ENCODE measurements around the gene SH3PXD2A.
"Not testable (repeated sequence)": the region's sequence is repeated elsewhere in the genome, so short reads cannot be mapped to it uniquely, and the experiment has no call there.

Gene SH3PXD2A

DNA sequence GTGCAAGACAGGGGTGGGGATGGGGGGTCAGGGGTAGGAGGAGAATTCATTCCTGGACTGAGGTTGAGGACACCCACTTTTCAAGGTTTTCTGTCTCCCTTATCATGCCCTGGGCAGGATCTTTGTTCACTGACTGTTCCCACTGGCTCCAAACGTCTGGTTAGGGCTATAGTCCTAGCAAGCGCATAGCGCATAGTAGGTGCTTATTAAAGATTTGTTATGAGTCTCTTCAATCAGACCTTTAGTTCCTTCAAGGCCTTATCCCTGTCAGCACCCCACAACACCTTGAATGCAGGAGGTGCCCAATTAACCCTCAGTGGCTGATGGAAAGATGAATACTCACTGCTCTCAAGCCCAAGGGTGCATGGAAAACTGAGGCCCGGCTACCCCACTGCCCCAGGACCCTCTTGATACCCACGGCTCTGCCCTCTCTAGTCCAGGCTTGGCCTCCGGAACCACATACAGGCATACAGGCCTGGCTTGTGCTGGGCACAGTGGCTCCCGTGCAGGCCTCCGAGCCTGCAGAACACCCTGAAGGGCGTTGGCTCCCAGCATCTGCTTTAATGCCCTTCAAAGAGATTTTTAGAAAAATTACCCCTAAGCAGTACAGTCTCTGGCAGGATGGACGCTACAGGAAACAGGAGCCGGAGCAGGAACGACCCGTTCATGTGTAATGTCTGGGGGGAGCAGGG lies 177.7 kb downstream of the SH3PXD2A start:
- DNase-seq = no peak

DNA sequence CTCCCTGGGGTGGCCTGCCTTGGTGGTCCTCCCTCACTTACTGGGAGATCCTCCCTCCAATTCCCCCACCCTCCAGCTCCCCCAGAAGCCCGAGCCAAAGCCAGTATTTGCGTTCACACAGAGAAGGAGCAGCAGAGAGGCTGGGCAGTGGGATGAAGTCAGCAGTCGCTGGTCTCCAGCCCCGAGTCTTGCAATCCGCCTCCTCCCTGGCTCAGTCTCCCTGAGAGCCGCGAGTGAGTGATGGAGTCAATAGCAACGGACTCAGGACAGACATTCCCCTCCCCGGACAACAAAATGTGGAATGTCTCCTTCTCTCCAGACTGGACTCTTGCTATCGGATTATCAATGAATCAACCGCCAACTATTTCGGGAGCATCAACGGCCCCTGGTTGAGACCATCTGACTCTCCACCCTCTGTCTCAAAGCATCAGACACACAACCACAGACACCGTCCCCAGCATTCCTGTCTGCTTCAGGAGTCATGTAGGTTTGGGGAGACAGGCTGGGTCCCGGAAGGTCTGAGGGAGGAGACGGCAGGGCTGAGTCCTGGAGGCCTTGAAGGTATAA lies 178.4 kb downstream of the SH3PXD2A start:
- DNase-seq = no peak

DNA sequence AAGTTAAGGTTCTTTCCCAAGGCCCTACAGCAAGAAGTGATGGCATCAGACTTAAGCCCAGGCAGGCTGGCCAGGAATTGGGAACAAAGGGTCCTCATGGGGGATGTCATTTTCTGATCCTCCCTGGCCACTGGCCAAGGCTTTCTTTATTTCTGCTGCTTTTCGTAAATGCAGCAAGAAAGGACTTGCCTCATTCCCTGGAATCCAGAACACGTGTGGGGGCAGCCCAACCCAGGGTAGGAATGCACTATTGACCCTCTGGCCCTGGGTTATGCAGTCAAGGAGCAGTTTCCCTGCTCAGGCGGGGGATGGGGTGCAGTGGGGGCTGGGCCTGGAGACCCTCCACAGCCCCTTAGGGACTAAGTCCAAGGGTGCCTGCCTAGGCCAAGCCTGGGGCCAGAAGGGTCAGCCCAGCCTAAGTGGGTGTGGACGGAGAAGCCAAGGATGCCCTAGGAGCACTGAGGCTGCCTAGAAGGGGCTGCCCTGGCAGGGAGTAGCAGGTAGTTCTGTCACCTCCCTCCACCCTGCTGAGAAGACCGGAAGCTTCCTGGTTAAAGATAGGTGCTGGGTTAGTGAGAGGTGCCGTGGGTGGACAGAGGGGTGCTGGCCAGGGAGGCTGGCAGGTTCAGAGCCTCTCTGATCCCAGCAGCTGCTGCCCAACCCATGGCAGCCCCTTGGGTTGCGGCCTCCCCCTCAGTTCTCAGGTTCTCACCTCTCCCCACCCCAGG lies 179.2 kb downstream of the SH3PXD2A start:
- DNase-seq = no peak

DNA sequence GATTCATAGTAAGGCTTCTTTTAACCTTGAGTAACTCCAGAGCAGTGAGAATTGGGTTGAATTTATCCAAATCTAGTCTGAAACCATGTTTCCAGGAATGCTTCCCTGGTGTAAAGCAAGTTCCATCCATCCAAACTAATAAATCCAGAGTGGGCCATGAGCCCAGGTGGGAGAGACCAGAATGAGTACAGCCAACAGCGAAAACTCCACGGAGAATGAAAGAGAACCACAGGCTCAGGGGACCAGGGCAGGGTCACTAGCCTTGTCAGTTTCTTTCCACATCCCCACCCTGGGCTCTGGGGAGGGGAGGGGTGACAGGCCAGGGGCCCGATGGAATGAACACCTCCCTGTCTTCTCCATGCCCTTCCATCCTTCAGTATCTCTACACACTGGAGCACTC lies 181.8 kb downstream of the SH3PXD2A start:
- DNase-seq = no peak

DNA sequence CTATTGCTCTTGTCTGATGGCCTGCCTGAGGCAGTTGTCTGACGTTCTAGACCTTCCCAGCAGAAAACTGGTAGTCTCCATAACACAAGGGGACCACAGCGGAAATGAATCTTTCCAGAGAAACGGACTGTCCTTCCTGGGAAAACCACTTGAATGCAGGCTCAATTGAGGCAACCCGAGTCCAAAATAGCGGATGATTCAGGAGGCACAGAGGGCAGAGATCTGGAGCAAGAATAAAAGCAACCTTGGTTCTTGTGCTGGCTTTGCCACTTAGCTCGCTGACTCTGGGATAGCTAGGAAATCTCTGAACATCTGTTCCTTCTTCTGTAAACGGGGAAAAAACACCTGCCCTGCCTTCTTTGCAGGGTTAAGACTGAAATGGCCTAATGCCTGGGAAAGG lies 183.0 kb downstream of the SH3PXD2A start:
- no peak for DNase-seq

DNA sequence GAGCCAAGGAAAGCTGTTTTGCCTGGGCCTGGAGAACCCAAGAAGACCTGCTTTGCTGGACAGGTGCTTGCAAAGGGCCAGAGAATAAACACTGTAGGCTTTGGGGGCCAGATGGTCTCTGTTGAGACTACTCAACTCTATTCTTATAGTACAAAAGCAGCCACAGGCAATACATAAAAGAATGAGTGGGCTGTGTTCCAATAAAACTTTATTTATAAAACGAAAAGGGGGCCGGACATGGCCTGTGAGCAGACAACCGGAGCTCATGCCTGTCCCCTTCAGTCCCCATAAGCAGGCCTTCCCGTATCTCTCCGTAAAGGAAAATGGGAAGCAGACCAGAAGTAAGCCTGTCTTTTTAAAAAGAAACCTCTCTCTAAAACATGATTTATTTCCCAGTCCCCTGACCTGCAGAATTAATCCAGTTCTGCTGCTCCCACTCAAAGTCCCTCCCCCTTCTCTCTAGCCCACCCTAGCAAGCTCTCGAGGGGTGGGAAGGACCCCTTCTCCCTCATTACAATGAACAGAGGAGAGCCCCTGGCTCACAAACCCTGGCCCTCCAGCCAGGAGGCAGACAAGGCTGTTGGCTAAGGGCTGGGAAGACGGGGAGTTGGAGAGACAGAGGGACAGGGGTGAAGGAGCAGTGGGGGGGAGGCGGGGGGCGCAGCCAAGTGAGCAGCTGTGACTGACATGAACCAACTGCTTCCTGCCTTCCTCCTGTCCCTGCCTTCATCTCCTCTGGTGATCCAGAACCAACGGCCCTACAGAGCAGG lies 184.1 kb downstream of the SH3PXD2A start:
- no peak for DNase-seq

DNA sequence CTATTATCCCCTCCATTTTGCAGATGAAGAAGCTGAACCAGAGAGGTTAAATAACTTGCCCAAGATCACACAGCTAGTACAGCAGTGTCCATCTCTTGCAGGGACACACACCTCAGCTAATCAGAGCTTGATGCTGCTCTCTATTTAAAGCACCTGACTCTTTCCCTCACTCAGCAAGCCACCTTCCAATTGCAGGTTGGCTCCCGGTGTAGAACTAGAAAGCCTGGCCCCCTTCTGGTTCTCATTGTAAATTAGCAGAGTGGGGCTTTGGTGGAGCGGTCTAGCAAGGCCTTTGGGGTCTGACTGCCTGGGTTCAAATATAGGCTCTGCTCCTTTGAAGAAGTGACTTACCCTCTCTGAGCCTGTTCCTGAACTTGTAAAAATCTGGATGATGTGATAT lies 185.4 kb downstream of the SH3PXD2A start:
- no peak for DNase-seq

DNA sequence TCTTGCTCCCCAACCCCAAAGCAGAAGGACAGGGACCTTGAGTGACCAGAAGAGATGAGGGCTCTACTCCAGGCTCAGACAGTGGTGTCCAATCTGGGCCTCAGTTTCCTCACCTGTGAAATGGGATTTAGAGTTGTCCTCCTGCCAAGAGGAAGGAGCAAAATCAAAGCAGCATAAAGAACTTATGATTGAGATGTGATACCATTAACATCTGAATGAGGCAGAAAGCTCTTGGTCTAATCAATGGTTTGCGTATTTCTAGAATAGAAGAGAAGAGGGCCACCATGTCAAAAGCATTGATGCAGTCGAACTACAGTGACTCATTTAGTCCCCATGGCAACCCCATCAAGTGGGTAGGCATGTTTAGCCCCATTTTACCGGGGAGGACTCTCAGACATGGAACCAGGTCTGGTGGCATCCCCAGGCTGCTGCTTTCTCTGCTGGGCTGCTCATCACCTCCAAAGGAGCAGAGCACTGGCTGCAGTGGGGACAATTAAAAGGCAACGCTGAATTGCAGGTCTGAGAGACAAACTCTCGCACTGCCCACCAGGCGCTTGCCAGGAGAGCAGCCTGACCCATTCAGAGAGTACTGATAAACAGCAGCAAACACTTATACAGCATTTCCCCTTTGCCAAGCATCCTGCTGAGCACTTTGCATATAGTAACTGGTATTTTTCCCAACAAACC lies 186.0 kb downstream of the SH3PXD2A start:
- no peak for DNase-seq

DNA sequence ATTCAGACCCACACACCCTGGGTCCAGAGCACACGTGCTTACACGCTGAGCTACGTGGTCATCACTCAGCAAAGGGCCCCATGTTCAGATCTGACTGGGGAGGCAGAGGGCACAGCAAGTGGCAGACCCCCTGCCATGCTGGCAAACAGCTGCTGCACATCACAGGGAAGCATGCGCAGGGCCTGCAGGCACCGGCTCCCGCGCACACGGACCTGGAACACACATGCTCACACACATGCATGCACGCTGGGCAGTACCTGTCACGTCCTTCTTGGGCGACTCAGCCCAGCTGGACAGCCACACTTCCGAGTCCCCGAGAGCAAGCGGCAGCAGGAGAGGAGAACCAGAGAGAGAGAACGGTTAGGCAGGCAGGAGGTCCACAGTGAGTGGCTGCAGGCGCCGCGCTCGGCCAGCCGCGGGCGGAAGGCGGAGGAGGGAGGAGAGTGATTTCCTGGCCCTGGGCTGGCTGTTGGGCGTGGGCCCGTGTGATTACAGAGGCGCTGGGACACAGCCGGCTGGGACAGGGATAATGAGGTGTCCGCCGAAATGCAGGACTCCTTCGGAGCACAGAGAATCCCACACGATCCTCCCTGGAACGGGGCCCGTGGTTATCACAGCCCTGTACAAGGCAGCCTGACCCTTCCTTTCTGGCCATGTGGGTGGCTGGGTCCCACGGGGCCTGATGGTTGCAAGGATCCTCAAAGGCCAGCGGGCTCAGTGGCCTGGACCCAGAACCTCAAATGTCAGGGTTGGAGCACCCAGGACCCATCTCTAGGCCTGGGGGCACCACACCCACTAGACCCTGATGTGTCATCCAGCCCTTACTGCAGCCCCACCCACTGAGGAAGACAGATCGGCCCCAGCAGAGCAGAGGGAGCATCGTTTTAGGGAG lies 186.8 kb downstream of the SH3PXD2A start:
- no peak for DNase-seq

DNA sequence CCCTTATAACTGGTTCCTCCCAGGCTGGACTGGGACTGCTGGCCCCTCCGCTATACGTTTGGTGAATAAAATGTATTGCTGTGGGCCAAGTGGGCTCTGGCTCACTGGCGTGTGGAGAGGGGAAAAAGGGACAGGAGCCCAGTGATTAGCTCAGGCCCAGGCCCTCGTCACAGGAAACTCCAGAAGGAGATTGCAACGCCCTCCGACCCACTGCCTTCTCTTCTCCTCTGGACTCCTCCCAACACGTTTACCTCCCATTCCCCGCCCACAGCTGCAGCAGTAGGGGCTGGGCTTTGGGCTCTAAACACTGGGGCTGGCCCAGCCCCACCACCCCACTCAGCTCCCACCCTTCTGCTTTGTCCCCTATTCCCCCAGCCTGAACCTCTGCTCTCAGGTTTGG lies 188.0 kb downstream of the SH3PXD2A start:
- no peak for DNase-seq

DNA sequence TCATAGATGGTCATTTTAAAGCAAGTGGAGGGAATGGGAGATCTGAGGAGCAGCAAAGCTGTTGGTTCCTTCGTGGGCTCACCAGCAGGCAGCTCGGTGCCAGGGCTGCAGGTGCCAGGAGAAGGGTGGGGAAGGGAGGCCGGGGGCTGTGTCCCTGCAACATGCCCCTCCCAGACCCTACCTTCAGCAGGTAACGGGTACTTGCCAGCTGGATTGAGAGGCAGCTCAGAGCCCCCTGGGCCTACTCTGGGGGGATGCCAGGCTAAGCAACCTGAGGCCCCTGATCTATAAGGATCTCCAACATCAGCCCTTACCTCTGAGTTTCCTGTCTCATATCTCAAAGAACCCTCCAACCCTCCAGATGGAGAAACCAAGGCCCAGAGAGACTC lies 188.6 kb downstream of the SH3PXD2A start:
- DNase-seq = no peak

DNA sequence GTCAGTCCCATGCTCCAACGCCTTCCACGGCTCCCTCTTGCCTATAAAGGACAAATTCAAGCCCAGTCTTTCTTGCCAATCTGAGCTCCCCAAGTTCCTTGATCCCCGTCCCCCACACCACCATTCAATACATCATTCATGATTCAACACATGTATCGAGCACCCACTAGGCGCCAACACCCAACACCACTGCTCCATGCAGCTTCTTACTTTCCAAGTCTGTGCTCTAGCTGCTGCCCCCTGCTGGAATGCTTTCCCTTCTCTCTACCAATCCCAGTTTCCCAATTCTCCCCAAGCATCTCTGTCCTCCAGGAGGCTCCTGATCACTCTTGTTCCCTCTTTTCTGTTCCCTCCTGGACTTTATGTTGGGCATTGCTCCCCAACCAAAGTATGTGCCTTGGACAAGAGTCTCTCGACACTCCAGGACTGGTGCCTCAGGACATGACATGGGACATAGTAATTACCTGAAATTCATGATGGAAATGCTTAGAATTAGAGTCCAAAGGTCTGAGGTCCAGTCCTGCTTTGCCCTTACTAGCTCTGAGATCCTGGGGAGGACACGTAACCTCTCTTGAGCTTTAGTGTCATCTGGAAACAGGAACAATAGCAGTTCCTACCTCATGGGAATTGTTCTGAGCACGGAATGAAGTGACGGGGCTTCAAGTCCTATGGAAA lies 189.2 kb downstream of the SH3PXD2A start:
- DNase-seq = no peak

DNA sequence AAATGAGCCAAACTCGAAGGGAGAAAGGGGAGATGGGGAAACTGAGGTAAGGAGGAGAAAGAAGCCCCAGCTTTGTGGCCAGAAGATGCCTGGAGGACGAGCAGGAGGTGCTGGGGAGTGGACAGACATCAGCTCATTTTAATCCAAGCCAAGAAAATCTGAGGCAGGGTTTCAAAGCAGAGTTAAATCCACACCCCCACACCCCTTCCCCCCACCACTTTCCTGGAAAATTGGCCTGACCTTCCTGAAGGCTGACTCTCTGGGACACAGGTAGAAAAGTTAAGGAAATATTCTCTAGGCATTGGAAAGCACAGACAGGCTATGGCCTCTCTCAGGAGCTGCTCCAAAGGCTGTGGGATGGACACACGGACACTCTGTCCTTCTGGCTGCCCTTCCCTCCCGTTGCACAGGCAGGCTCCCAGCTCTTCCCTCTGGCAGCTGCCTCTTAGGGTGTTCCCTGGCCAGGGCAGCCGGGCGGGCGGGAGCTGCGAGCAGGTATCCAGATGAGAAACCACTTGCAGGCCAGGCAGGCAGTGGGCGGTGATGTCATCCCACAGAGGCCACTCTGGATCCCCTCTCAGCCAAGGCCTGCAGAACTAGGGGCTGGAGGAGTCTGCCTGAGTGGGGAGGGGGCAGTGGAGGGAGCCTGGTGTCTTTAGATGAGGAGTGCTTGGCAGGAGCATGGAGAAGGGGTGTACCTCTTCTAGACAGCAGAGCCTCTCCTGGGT lies 190.1 kb downstream of the SH3PXD2A start:
- no peak for DNase-seq

DNA sequence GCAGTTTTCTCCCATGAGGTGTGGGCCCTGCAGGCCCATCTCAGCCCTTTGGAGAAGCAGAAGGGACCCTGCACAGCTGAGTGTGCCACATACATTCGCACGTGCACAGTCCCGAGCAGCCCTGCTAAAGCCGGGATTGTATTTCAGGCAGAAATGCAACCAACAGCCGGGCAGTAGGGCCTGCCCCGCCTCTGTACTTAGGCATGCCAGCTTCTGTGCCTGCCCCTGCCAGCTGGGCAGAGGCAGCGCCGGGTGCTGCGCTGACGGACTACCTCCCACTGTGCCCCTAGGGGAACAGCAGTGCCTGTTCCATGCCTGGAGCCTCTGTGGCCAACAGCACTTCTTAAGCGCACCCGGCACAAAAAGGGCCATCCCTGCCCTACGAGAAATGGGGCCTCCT lies 191.6 kb downstream of the SH3PXD2A start:
- DNase-seq = no peak

DNA sequence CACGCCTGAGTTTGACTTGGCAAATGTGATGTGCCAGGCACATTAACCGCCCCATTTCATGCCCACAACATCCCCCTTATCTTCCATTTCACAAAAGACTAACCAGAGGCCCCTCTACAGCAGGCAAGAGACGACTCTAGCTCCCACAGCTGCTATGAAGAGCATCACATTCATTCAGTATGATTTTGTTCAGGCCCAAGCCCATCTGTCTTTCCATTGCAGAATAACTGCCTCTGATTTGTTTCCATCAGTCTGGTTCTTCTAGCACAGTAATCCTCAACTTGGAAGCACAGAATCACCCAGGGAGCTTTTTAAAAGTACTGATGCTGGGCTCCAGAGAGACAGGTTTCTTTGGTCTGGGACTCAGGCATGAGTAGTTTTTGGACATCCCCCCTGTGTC lies 192.1 kb downstream of the SH3PXD2A start:
- no peak for DNase-seq

DNA sequence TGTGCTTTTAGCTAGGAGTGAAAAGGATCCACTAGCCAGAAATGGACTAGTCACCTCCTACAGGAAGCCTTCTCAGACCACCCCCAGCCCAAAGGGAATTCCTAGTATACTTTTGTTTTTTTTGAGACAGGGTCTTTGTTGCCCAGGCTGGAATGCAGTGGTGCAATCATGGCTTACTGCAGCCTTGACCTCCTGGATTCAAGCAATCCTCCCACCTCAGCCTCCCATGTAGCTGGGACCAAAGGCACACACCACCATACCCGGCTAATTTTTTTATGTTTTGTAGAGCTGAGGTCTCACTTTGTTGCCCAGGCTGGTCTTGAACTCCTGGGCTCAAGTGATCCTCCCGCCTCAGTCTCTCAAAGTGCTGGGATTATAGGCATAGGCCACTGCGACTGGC lies 192.7 kb downstream of the SH3PXD2A start:
- DNase-seq = not testable (repeated sequence)

DNA sequence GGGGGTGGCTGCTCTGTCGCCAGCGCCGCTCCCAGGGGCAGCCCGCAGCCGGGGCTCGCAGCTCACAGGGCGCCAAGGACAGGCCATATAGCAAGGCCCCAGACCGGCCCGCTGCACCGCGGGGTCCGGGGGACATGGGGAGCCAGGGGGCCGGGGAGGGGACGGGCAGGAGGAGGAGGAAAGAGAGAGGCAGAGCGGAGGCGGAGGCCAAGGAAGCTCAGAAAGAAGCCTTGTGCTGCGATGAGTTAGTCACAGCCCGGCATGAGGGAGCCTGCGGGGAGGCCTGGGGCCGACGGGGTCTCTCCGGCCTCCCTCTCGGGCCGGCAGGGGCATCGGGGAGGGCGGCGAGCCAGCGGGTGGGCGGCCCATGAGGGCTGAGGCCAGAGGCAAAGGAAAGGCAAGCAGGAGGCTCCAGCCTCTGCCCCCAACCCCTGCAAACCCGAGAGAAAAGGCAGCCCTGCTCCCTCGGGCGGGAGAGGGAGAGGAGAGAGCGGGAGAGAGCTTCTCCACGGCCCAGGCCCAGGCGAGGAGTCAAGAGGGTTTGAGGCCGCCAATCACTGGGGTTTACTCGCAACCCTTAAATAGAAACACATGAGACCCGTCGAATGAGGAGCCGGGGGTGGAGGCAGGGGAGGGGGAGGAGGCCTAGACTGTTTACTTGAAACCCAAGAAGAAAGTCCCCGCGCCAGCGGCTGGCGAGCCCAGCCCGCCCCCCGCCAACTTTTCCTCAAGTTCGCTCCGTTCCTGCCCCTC lies 194.0 kb downstream of the SH3PXD2A start:
- DNase-seq = no peak

DNA sequence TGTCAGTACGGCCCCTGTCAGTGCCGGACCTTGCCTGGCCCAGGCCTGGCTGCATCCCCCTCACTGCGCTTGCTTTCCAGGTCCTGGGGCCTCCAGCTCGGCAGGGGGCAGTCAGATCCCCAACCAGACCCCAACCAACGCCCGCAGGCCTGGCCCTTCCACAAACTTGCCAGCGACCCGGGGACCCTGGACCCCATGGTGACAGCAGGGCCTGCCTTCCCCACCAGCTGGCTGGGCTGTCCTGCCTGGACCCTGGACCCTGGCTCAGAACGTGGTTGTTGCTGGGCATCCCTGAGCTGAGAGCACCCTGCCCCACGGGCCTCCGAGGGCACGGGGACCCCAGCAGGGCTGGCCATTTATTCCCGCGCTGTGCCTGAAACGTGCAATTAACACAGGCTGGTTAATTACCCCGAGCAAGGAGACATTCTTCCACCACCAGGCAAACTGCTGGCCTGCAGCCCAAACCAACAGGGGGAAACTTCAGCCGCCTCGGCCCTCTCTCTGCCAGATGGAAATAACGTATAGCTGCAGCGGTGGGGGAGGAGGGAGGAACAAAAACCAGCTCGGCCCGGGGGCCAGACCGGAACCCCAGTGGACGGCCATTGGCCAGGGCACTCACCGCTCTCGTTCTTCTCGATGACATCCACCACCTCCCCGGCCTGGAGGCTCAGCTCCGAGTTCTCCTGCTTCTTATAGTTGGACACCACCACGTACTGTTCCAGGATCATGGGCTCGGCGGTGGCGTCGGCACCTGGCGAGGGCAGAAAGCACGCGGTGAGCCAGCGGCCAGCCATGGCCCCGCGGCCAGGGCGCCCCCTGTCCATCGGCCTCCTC lies 194.8 kb downstream of the SH3PXD2A start:
- DNase-seq = no peak

Data from NK-92 treated with Interleukin-12 subunit alpha and Interleukin-12 subunit beta, amount 100 ng/mL, for 24 hours (cell line).